HepG2 (cell line): ENCODE results near the gene RIPOR1. TPM values are rescaled to one million over a fixed set of nuclear protein-coding genes. Genes with fewer than 3 reads are reported as not detected.

ENCODE experiments used
- ELF3 ChIP-seq: IDR thresholded peaks from 2 replicates; pipeline ENCODE4 v1.6.1; 2016; ENCODE audit warnings: missing genetic modification reagents, missing compliant biosample characterization
- EP300 ChIP-seq, 3 experiments: sonication (generic) in 1 of 3; formaldehyde crosslinking in 1 of 3; IDR thresholded peaks; 2 replicates each; pipeline versions ENCODE4 v1.5.1 to v1.6.1; 2011 to 2020; ENCODE audit warnings: low read depth in 2 of 3, low read length in 2 of 3, borderline replicate concordance in 1 of 3, improper control_type of control experiment in 1 of 3, mild to moderate bottlenecking in 1 of 3, missing genetic modification reagents in 1 of 3, moderate library complexity in 1 of 3
- HNF4A ChIP-seq: sonication (generic); formaldehyde crosslinking; IDR thresholded peaks from 2 replicates; pipeline ENCODE4 v1.4.0; 2020; ENCODE audit warnings: missing genetic modification reagents
- KAT2B ChIP-seq: fragments of 150-350 bp; IDR thresholded peaks from 2 replicates; pipeline ENCODE4 v1.6.1; 2014; ENCODE audit warnings: low read depth, low read length, borderline replicate concordance
- KDM3A ChIP-seq: IDR thresholded peaks from 2 replicates; pipeline ENCODE4 v1.6.1; 2018; ENCODE audit warnings: low read depth, missing compliant biosample characterization
- KDM5B ChIP-seq: sonication (generic); formaldehyde crosslinking; IDR thresholded peaks from 2 replicates; pipeline ENCODE4 v1.4.0; 2020; ENCODE audit warnings: missing genetic modification reagents, mild to moderate bottlenecking, borderline replicate concordance
- KLF9 ChIP-seq: IDR thresholded peaks from 2 replicates; pipeline ENCODE4 v1.6.1; 2016; ENCODE audit warnings: low read depth
- KMT2B ChIP-seq: IDR thresholded peaks from 2 replicates; pipeline ENCODE4 v1.6.1; 2016; ENCODE audit warnings: missing genetic modification reagents, missing compliant biosample characterization
- NFATC3 ChIP-seq: sonication (generic); formaldehyde crosslinking; IDR thresholded peaks from 2 replicates; pipeline ENCODE4 v1.5.1; 2020; ENCODE audit warnings: mild to moderate bottlenecking, missing genetic modification reagents
- NFIC ChIP-seq: IDR thresholded peaks from 2 replicates; pipeline ENCODE4 v1.6.1; 2012; ENCODE audit warnings: mild to moderate bottlenecking, low read length, inconsistent platforms
- NRL ChIP-seq: sonication (generic); formaldehyde crosslinking; IDR thresholded peaks from 2 replicates; pipeline ENCODE4 v1.5.0; 2020; ENCODE audit warnings: missing genetic modification reagents, mild to moderate bottlenecking, moderate library complexity, borderline replicate concordance
- PATZ1 ChIP-seq: sonication (generic); formaldehyde crosslinking; IDR thresholded peaks from 2 replicates; pipeline ENCODE4 v1.4.0; 2020; ENCODE audit warnings: missing genetic modification reagents
- REPIN1 ChIP-seq: sonication (generic); formaldehyde crosslinking; IDR thresholded peaks from 2 replicates; pipeline ENCODE4 v1.8.0; 2022; ENCODE audit warnings: missing genetic modification reagents, low read depth, mild to moderate bottlenecking, borderline replicate concordance
- SMAD1 ChIP-seq: sonication (generic); formaldehyde crosslinking; IDR thresholded peaks from 2 replicates; pipeline ENCODE4 v1.4.0; 2020; ENCODE audit warnings: missing genetic modification reagents, low read depth, mild to moderate bottlenecking, borderline replicate concordance
- SOX6 ChIP-seq, 2 experiments: fragments of 450-650 bp in 1 of 2; sonication (generic) in 1 of 2; formaldehyde crosslinking in 1 of 2; IDR thresholded peaks; 2 replicates each; pipeline versions ENCODE4 v1.4.0 to v1.6.1; 2017 to 2020; ENCODE audit warnings: antibody characterized with exemption in 1 of 2, mild to moderate bottlenecking in 1 of 2, missing genetic modification reagents in 1 of 2
- SUZ12 ChIP-seq: fragments of 150-350 bp; IDR thresholded peaks from 2 replicates; pipeline ENCODE4 v1.6.1; 2014; ENCODE audit warnings: low read depth, low read length
- TEAD2 ChIP-seq: sonication (generic); formaldehyde crosslinking; IDR thresholded peaks from 2 replicates; pipeline ENCODE4 v1.9.0; 2021; ENCODE audit warnings: missing genetic modification reagents
- ZNF496 ChIP-seq: sonication (generic); formaldehyde crosslinking; IDR thresholded peaks from 2 replicates; pipeline ENCODE4 v1.8.1; 2023; ENCODE audit warnings: mild to moderate bottlenecking, moderate library complexity, missing genetic modification reagents; ENCODE audit not compliant: insufficient replicate concordance
- ZNF547 ChIP-seq: sonication (generic); formaldehyde crosslinking; IDR thresholded peaks from 2 replicates; pipeline ENCODE4 v1.5.1; 2020; ENCODE audit warnings: mild to moderate bottlenecking, missing genetic modification reagents
- ZNF550 ChIP-seq: sonication (generic); formaldehyde crosslinking; IDR thresholded peaks from 2 replicates; pipeline ENCODE4 v1.4.0; 2020; ENCODE audit warnings: mild to moderate bottlenecking, missing genetic modification reagents, borderline replicate concordance
- ZNF777 ChIP-seq: sonication (generic); formaldehyde crosslinking; IDR thresholded peaks from 2 replicates; pipeline ENCODE4 v1.4.0; 2020; ENCODE audit warnings: missing genetic modification reagents
- ZZZ3 ChIP-seq: sonication (generic); formaldehyde crosslinking; IDR thresholded peaks from 2 replicates; pipeline ENCODE4 v1.4.0; 2020; ENCODE audit warnings: missing genetic modification reagents, mild to moderate bottlenecking, borderline replicate concordance
- polyA plus RNA-seq, 8 experiments: library from polyadenylated mRNA; depleted of rRNA in 3 of 8; stranded (reverse) in 7 of 8; unstranded in 1 of 8; fragments of >200 nt; fragmentation: Illumina TruSeq in 4 of 8; extraction: Trizol in 4 of 8; gene quantifications; 2 replicates each; pipeline versions ENCODE4 v1.2.1 to v1.2.3, GENCODE V29; 2011 to 2016; ENCODE audit warnings: low read depth in 4 of 8, missing spikeins in 1 of 8, mixed read lengths in 1 of 8; ENCODE audit not compliant: insufficient read depth in 1 of 8
- total RNA-seq, 5 experiments: library from RNA; depleted of rRNA; stranded (reverse); fragments of >200 nt; fragmentation: Illumina TruSeq; extraction: Trizol; gene quantifications; 2 replicates each; pipeline ENCODE4 v1.2.3, GENCODE V29; 2016; ENCODE audit warnings: low read depth in 1 of 5

The RIPOR1 gene
- total and polyA plus RNA-seq, 2 of the 13 experiments (the other 11 are each of a cell fraction or from before 2014, with no cell fraction given): 4.6 to 8.1 TPM

- TF ChIP-seq ZNF496 (CRISPR knock-in tag): no peak
- TF ChIP-seq KMT2B (CRISPR knock-in tag): no peak
- no peak; the same call in none of the 2 replicates for TF ChIP-seq KDM5B (CRISPR knock-in tag)
- no peak for TF ChIP-seq SMAD1 (CRISPR knock-in tag)
- no peak for TF ChIP-seq NRL (CRISPR knock-in tag)
- TF ChIP-seq KAT2B: no peak
- peak; percentile 17; the same call in 1 of the 2 replicates for TF ChIP-seq HNF4A
- no peak for TF ChIP-seq ELF3 (CRISPR knock-in tag)
- TF ChIP-seq REPIN1: no peak
- no peak for TF ChIP-seq ZNF547 (CRISPR knock-in tag)
- TF ChIP-seq PATZ1: peak; percentile 92
- TF ChIP-seq SUZ12: no peak
- TF ChIP-seq NFATC3 (CRISPR knock-in tag): no peak
- TF ChIP-seq EP300 (IDR thresholded peaks at IDR 0.05; ENCODE audit: low read depth in 2 of 2, low read length in 2 of 2): no peak
- TF ChIP-seq EP300 (CRISPR knock-in tag; IDR thresholded peaks at IDR 0.05; ENCODE audit: borderline replicate concordance): no peak
- no peak for TF ChIP-seq KDM3A (CRISPR knock-in tag)
- no peak for TF ChIP-seq ZZZ3 (CRISPR knock-in tag)
- TF ChIP-seq NFIC: no peak
- TF ChIP-seq KLF9 (CRISPR knock-in tag): no peak
- no peak for TF ChIP-seq ZNF777 (CRISPR knock-in tag)
- TF ChIP-seq TEAD2 (CRISPR knock-in tag): no peak
- no peak for TF ChIP-seq ZNF550
- TF ChIP-seq SOX6 (IDR thresholded peaks at IDR 0.05): no peak
- TF ChIP-seq SOX6 (CRISPR knock-in tag; IDR thresholded peaks at IDR 0.05): no peak
These were observed 1.6 kb downstream of the RIPOR1 start (continued) for GRCh38 chr16:67530013-67530939.
